ENCODE data around the gene TNPO1. TPM values are rescaled to one million over a fixed set of nuclear protein-coding genes. Genes with fewer than 3 reads are reported as not detected.

TNPO1 gene
- total RNA-seq, 4 donors from 2014 or later: 73.1 to 241 (median 76.8) TPM

DNA sequence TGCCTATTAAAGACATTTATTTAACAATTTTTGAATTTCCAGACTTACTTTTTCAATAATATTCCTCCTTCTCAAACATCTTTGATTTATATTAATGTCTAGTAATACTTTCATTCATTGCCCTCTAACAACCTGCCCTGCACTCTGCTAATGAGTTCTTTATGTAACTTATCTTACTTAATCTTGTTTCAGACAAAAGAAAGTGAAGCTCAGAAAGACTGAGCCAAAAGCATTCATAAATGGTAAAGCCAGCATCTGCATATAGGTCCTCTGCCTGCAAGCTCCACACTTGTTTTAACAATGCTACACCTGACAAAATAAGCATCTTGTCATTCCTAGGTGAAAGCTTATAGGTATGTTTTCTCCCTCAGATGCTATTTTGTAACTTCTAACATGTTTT, 2.4 kb upstream of the TNPO1 start:
- no peak for DNase-seq
- Histone ChIP-seq H3K4me3 (no peak overlapping the region), H3K9me3 (no peaks in the 10 kb centered on the region), H3K4me1 (peaks cover 0 to 12% (median 0%) of the 10 kb centered on the region in 4 donors), H3K27me3 (no peaks in the 10 kb centered on the region), H3K36me3 (no peaks in the 10 kb centered on the region), H3K27ac (no peak overlapping the region)
- TF ChIP-seq, protein P1, sequence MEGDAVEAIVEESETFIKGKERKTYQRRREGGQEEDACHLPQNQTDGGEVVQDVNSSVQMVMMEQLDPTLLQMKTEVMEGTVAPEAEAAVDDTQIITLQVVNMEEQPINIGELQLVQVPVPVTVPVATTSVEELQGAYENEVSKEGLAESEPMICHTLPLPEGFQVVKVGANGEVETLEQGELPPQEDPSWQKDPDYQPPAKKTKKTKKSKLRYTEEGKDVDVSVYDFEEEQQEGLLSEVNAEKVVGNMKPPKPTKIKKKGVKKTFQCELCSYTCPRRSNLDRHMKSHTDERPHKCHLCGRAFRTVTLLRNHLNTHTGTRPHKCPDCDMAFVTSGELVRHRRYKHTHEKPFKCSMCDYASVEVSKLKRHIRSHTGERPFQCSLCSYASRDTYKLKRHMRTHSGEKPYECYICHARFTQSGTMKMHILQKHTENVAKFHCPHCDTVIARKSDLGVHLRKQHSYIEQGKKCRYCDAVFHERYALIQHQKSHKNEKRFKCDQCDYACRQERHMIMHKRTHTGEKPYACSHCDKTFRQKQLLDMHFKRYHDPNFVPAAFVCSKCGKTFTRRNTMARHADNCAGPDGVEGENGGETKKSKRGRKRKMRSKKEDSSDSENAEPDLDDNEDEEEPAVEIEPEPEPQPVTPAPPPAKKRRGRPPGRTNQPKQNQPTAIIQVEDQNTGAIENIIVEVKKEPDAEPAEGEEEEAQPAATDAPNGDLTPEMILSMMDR (IDR thresholded peaks at IDR 0.05): no peak
- TF ChIP-seq POLR2A (IDR thresholded peaks at IDR 0.05): no peak

DNA sequence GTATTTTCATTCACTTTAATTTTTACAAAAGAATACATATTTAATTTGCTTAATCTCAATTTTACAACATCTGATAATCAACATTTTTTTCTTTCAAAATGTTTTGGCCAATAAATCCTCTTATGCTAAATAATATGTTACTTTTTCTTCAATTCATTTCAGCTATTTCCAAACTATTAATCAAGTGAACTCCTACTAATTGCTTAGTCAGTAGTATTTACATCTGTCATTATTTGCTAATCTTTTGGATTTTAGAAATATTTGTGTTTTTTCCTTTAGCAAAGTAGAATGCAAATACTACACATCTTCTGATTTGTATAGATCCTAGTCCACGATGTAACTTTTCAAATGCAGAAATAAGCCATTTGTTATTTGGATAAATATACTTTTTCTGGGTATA, 1.6 kb upstream of the TNPO1 start:
- Histone ChIP-seq H3K27ac (no peak overlapping the region), H3K27me3 (no peaks in the 10 kb centered on the region), H3K4me3 (no peak overlapping the region), H3K4me1 (peaks cover 0 to 12% (median 0%) of the 10 kb centered on the region in 4 donors), H3K9me3 (no peaks in the 10 kb centered on the region), H3K36me3 (no peaks in the 10 kb centered on the region)
- no peak for DNase-seq
- TF ChIP-seq, protein P1 (IDR thresholded peaks at IDR 0.05): no peak
- TF ChIP-seq POLR2A (IDR thresholded peaks at IDR 0.05): no peak

DNA sequence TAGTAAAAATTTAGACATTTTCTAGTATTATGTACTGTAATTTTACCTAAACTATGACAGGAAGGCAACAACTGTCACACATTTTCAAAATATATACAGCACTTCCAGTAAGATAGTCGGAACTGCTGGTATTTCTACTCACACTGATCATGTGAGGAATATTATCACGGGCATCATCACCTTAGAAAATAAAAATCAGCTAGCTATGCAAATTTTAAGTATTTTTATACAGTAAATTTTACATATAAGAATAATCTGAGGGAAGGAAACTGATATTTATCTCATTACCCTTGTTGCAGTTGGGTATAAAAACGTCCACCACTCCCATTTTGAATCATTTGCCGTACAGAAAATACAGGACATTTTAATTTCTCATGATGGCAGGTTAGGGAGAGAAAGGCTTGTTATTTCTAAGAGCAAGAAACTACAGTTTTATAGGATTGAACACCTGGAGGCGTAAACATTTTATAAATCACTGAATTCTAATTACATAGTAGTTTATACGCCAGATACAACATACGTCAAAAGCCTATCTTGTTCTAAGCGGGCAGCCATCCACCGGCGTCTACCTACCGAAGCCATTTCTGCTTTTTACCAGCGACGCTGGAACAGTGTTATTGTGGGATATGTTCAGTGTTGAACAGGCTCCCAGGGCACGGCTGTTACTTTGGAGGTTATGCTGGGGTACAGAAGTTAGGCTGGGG, 729 bp upstream of the TNPO1 start:
- no peak for DNase-seq
- no peak for TF ChIP-seq POLR2A (IDR thresholded peaks at IDR 0.05)
- TF ChIP-seq, protein P1 (IDR thresholded peaks at IDR 0.05): no peak
- peaks cover 0 to 12% (median 0%) of the 10 kb centered on the region in 4 donors for H3K4me1 ChIP-seq
- no peaks in the 10 kb centered on the region for H3K9me3 ChIP-seq
- no peaks in the 10 kb centered on the region for H3K36me3 ChIP-seq
- peak overlapping the region; percentile 92 to 99 (median 98) for H3K27ac ChIP-seq
- H3K27me3 ChIP-seq: no peaks in the 10 kb centered on the region
- peak overlapping the region; percentile 68 to 88 (median 84) for H3K4me3 ChIP-seq

DNA sequence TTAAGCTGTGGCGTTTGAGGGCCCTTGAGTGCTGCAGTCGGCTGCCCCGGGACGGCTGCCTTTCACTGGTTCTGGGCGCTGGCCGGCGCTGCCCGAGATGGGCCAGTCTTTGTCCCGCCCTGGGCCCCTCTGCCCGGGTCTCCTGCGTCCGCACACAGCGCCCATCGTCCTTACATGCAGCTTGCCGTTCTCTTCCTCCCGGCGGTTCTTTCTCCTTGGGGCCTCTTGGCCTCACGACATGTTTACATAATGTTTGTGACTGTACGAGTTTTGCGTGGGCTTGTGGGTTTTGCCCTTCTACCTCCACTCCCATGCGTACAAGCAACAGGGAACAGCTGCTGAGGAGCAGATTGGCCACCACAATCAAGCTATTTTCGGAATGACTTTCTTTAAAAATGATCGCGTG, 618 bp downstream of the TNPO1 start:
- no peak for TF ChIP-seq POLR2A (IDR thresholded peaks at IDR 0.05)
- TF ChIP-seq, protein P1 (IDR thresholded peaks at IDR 0.05): peak in 1 of 6 experiments; percentile 6
- DNase-seq: peak; percentile 63 to 78 (median 74)
- H3K4me3 ChIP-seq: peak overlapping the region; percentile 68 to 88 (median 84)
- H3K27ac ChIP-seq: peak overlapping the region; percentile 92 to 99 (median 98)
- H3K36me3 ChIP-seq: no peaks in the 10 kb centered on the region
- H3K4me1 ChIP-seq: peaks cover 0 to 12% (median 0%) of the 10 kb centered on the region in 4 donors
- H3K9me3 ChIP-seq: no peaks in the 10 kb centered on the region
- no peaks in the 10 kb centered on the region for H3K27me3 ChIP-seq

GRCh38 chr5:72817671-72818266, 1.3 kb downstream of the TNPO1 start:
- DNase-seq: no peak
- H3K27me3 ChIP-seq: no peaks in the 10 kb centered on the region
- H3K27ac ChIP-seq: peak overlapping the region; percentile 92 to 99 (median 98)
- no peak for TF ChIP-seq POLR2A (IDR thresholded peaks at IDR 0.05)
- TF ChIP-seq, protein P1 (IDR thresholded peaks at IDR 0.05): no peak
- H3K4me3 ChIP-seq: peak overlapping the region in 3 of 4 donors; percentile 83 to 88 (median 84)
- peaks cover 0 to 12% (median 0%) of the 10 kb centered on the region in 4 donors for H3K4me1 ChIP-seq
- no peaks in the 10 kb centered on the region for H3K9me3 ChIP-seq
- H3K36me3 ChIP-seq: no peaks in the 10 kb centered on the region
